Measurements from ENCODE around the gene ABCA12.

The ABCA12 gene

DNA sequence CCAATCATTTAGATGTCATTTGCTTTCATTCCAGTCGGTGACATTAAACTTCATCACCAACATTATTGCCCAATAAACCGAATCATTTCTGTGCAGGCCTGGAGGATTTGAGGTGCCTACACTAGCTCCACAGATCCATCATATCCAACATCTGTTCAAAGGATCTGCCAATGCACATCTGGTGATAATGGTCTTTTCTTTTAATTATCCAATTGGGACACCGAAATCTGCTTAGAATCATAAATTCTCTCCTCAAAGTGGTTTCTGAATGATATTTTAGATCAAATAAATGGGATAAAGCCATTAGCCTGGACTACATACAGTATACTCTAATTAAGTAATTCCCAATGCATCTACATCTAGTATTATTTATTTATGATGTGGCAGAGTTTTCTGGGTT is 85.6 kb downstream of the ABCA12 start:
- no peak overlapping the region for H3K4me3 Mint-ChIP-seq
- H3K27ac Mint-ChIP-seq, result no peak overlapping the region
- H3K36me3 Mint-ChIP-seq (ENCODE audit: insufficient read depth), result no peaks in the 10 kb centered on the region
- DNase-seq (no peak), ATAC-seq (replicated peaks) (no peak)
- no peaks in the 10 kb centered on the region for H3K27me3 Mint-ChIP-seq
- no peaks in the 10 kb centered on the region for H3K9me3 Mint-ChIP-seq
- no peaks in the 10 kb centered on the region for H3K4me1 Mint-ChIP-seq (ENCODE audit: low read depth in 2 of 2)

GRCh38 chr2:215052404-215052803 is 86.0 kb downstream of the ABCA12 start:
- no peaks in the 10 kb centered on the region for H3K36me3 Mint-ChIP-seq (ENCODE audit: insufficient read depth)

GRCh38 chr2:215049341-215049740 is 89.1 kb downstream of the ABCA12 start:
- Mint-ChIP-seq H3K4me3 (no peak overlapping the region), H3K4me1 (ENCODE audit: low read depth in 2 of 2) (no peaks in the 10 kb centered on the region), H3K27ac (no peak overlapping the region), H3K27me3 (no peaks in the 10 kb centered on the region), H3K36me3 (ENCODE audit: insufficient read depth) (no peaks in the 10 kb centered on the region), H3K9me3 (no peaks in the 10 kb centered on the region)
- DNase-seq, result no peak
- no peak for ATAC-seq (replicated peaks)

More at GRCh38 chr2:215052404-215052803, 86.0 kb downstream of the ABCA12 start:
- Mint-ChIP-seq H3K27me3 (no peaks in the 10 kb centered on the region), H3K4me3 (no peak overlapping the region), H3K27ac (no peak overlapping the region), H3K4me1 (ENCODE audit: low read depth in 2 of 2) (no peaks in the 10 kb centered on the region), H3K9me3 (no peaks in the 10 kb centered on the region)
- ATAC-seq (replicated peaks), result no peak
- no peak for DNase-seq

DNA sequence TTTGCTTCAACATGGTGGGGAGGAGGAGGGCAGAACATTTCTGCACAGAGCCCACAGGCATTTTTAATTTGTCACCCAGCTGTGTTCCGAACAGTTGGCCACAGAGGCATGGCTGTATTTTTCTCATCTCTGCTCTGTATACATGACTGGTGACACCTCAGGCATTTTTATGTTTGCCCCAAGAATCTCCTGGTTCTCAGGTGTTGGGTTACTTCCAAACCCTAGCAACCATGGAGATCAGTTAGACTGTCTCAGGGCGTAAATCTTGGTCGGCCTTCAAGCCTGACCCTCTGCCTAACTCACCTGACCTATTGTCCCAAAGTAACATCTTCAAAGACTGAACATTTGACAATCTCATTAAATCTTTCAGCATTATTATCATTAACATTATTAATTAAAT is 100.0 kb downstream of the ABCA12 start:
- no peak overlapping the region for H3K27ac Mint-ChIP-seq
- ATAC-seq (replicated peaks), result no peak
- no peak for DNase-seq
- no peaks in the 10 kb centered on the region for H3K27me3 Mint-ChIP-seq
- H3K9me3 Mint-ChIP-seq, result peaks cover 0 to 2% of the 10 kb centered on the region in 2 donors
- no peaks in the 10 kb centered on the region for H3K4me1 Mint-ChIP-seq (ENCODE audit: low read depth in 2 of 2)
- H3K4me3 Mint-ChIP-seq, result no peak overlapping the region
- no peaks in the 10 kb centered on the region for H3K36me3 Mint-ChIP-seq (ENCODE audit: insufficient read depth)

- DNase-seq, result no peak
- Mint-ChIP-seq H3K4me3 (no peak overlapping the region), H3K27ac (no peak overlapping the region), H3K27me3 (no peaks in the 10 kb centered on the region), H3K36me3 (ENCODE audit: insufficient read depth) (no peaks in the 10 kb centered on the region), H3K4me1 (ENCODE audit: low read depth in 2 of 2) (no peaks in the 10 kb centered on the region), H3K9me3 (peaks cover 0 to 2% of the 10 kb centered on the region in 2 donors)
- ATAC-seq (replicated peaks), result no peak
Observed at GRCh38 chr2:215036314-215036713, 102.1 kb downstream of the ABCA12 start.

- H3K4me1 Mint-ChIP-seq (ENCODE audit: low read depth in 2 of 2), result no peaks in the 10 kb centered on the region
- ATAC-seq (replicated peaks) (no peak), DNase-seq (no peak)
- no peaks in the 10 kb centered on the region for H3K36me3 Mint-ChIP-seq (ENCODE audit: insufficient read depth)
- no peak overlapping the region for H3K27ac Mint-ChIP-seq
- no peak overlapping the region for H3K4me3 Mint-ChIP-seq
- peaks cover 0 to 2% of the 10 kb centered on the region in 2 donors for H3K9me3 Mint-ChIP-seq
- no peaks in the 10 kb centered on the region for H3K27me3 Mint-ChIP-seq
Observed at GRCh38 chr2:215034154-215034553, 104.3 kb downstream of the ABCA12 start.

GRCh38 chr2:215032153-215032552 is 106.3 kb downstream of the ABCA12 start:
- ATAC-seq (replicated peaks) (no peak), DNase-seq (no peak)
- H3K4me1 Mint-ChIP-seq (ENCODE audit: low read depth in 2 of 2), result no peaks in the 10 kb centered on the region
- no peak overlapping the region for H3K27ac Mint-ChIP-seq
- H3K4me3 Mint-ChIP-seq, result no peak overlapping the region
- no peaks in the 10 kb centered on the region for H3K27me3 Mint-ChIP-seq
- H3K9me3 Mint-ChIP-seq, result peaks cover 0 to 4% of the 10 kb centered on the region in 2 donors
- no peaks in the 10 kb centered on the region for H3K36me3 Mint-ChIP-seq (ENCODE audit: insufficient read depth)

- Mint-ChIP-seq H3K4me3 (no peak overlapping the region), H3K9me3 (peaks cover 0 to 4% of the 10 kb centered on the region in 2 donors), H3K27me3 (no peaks in the 10 kb centered on the region), H3K27ac (no peak overlapping the region), H3K36me3 (ENCODE audit: insufficient read depth) (no peaks in the 10 kb centered on the region), H3K4me1 (ENCODE audit: low read depth in 2 of 2) (no peaks in the 10 kb centered on the region)
- ATAC-seq (replicated peaks) (no peak), DNase-seq (no peak)
Observed at GRCh38 chr2:215031321-215031720, 107.1 kb downstream of the ABCA12 start.

DNA sequence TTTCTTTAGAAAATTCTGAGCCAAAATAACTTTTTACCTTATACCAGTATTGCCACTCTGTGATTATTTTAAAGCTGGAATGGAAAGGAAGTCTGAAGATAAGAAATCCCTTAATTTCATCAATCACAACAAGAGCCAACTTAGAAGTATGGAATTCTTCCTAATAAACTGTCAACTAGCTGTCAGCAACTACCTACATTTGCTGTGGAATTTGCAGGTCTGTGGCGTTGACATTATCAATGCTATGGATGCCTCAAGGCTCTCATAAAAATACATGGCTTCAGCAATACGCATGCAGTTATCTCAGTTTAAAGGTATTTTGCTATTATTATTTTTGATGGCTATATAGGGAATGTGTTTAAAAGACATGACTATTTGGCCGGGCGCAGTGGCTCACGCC is 108.5 kb downstream of the ABCA12 start:
- no peak for ATAC-seq (replicated peaks)
- Mint-ChIP-seq H3K4me1 (ENCODE audit: low read depth in 2 of 2) (no peaks in the 10 kb centered on the region), H3K36me3 (ENCODE audit: insufficient read depth) (no peaks in the 10 kb centered on the region), H3K4me3 (no peak overlapping the region), H3K27ac (no peak overlapping the region), H3K9me3 (peaks cover 0 to 4% of the 10 kb centered on the region in 2 donors), H3K27me3 (no peaks in the 10 kb centered on the region)
- no peak for DNase-seq

- ATAC-seq (replicated peaks), result no peak
- H3K27ac Mint-ChIP-seq, result no peak overlapping the region
- H3K27me3 Mint-ChIP-seq, result no peaks in the 10 kb centered on the region
- DNase-seq, result no peak
- no peaks in the 10 kb centered on the region for H3K4me1 Mint-ChIP-seq (ENCODE audit: low read depth in 2 of 2)
- H3K4me3 Mint-ChIP-seq, result no peak overlapping the region
- no peaks in the 10 kb centered on the region for H3K36me3 Mint-ChIP-seq (ENCODE audit: insufficient read depth)
- H3K9me3 Mint-ChIP-seq, result peaks cover 0 to 2% of the 10 kb centered on the region in 2 donors
Observed at GRCh38 chr2:215028231-215028630, 110.2 kb downstream of the ABCA12 start.

- Mint-ChIP-seq H3K27me3 (no peaks in the 10 kb centered on the region), H3K36me3 (ENCODE audit: insufficient read depth) (no peaks in the 10 kb centered on the region), H3K27ac (no peak overlapping the region), H3K9me3 (peaks cover 0 to 2% of the 10 kb centered on the region in 2 donors), H3K4me3 (no peak overlapping the region), H3K4me1 (ENCODE audit: low read depth in 2 of 2) (no peaks in the 10 kb centered on the region)
- ATAC-seq (replicated peaks) (no peak), DNase-seq (no peak)
Observed at GRCh38 chr2:215027779-215028178, 110.6 kb downstream of the ABCA12 start.

GRCh38 chr2:215022910-215023309 is 115.5 kb downstream of the ABCA12 start:
- no peaks in the 10 kb centered on the region for H3K36me3 Mint-ChIP-seq (ENCODE audit: insufficient read depth)
- H3K27me3 Mint-ChIP-seq, result no peaks in the 10 kb centered on the region
- no peaks in the 10 kb centered on the region for H3K9me3 Mint-ChIP-seq
- DNase-seq, result no peak
- ATAC-seq (replicated peaks), result no peak
- no peak overlapping the region for H3K27ac Mint-ChIP-seq
- H3K4me3 Mint-ChIP-seq, result no peak overlapping the region
- no peaks in the 10 kb centered on the region for H3K4me1 Mint-ChIP-seq (ENCODE audit: low read depth in 2 of 2)

DNA sequence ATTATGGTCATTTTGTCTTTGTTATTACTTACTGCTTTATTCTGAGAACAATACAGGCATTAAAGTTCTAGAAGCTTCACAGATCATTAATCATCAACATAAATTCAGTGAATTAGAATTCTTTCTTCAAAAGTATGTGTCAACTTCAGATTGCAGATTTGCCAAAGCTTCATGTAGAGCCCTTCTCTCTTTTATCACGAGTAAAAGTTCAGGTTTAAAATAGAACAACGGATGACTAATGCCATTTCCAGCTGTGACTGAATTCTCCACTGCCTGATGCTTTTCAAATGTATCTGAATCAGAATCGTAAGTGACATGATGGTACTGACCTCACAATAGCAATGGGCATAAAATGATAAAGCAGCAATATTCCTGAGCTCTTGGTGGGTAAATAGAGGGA is 116.0 kb downstream of the ABCA12 start:
- no peak for ATAC-seq (replicated peaks)
- H3K4me1 Mint-ChIP-seq (ENCODE audit: low read depth in 2 of 2), result no peaks in the 10 kb centered on the region

GRCh38 chr2:215020283-215020682 is 118.1 kb downstream of the ABCA12 start:
- no peak overlapping the region for H3K27ac Mint-ChIP-seq
- no peak for ATAC-seq (replicated peaks)

More for the DNA sequence above, 116.0 kb downstream of the ABCA12 start:
- Mint-ChIP-seq H3K4me3 (no peak overlapping the region), H3K27ac (no peak overlapping the region), H3K36me3 (ENCODE audit: insufficient read depth) (no peaks in the 10 kb centered on the region), H3K27me3 (no peaks in the 10 kb centered on the region), H3K9me3 (no peaks in the 10 kb centered on the region)
- DNase-seq, result no peak

GRCh38 chr2:215019521-215020145 is 118.8 kb downstream of the ABCA12 start:
- Mint-ChIP-seq H3K27ac (no peak overlapping the region), H3K27me3 (no peaks in the 10 kb centered on the region), H3K36me3 (ENCODE audit: insufficient read depth) (no peaks in the 10 kb centered on the region), H3K9me3 (no peaks in the 10 kb centered on the region), H3K4me1 (ENCODE audit: low read depth in 2 of 2) (no peaks in the 10 kb centered on the region), H3K4me3 (no peak overlapping the region)
- ATAC-seq (replicated peaks) (no peak), DNase-seq (no peak)

More at GRCh38 chr2:215020283-215020682, 118.1 kb downstream of the ABCA12 start:
- Mint-ChIP-seq H3K4me1 (ENCODE audit: low read depth in 2 of 2) (no peaks in the 10 kb centered on the region), H3K27me3 (no peaks in the 10 kb centered on the region), H3K36me3 (ENCODE audit: insufficient read depth) (no peaks in the 10 kb centered on the region), H3K9me3 (no peaks in the 10 kb centered on the region), H3K4me3 (no peak overlapping the region)
- DNase-seq, result no peak
